Naive thymus-derived CD4-positive, alpha-beta T cell (primary cell): Measurements from ENCODE around the gene SCN3B. TPM values are rescaled to one million over a fixed set of nuclear protein-coding genes. Genes with fewer than 3 reads are reported as not detected.
A peak's percentile ranks its signal among the peaks of the same experiment; 100 is the strongest.

ENCODE experiments used
- ATAC-seq: fragments of 150-1000 bp; cut with Tn5 transposase; 2 replicates; pipeline ENCODE4 v1.10.0; 2021; ENCODE audit warnings: mild to moderate bottlenecking, moderate library complexity
- CTCF ChIA-PET: fragments of 350-600 bp; sonication (Branson Sonifier 250); formaldehyde crosslinking; loops from one replicate; lab custom pipeline; 2021; ENCODE audit warnings: antibody characterized with exemption; lab: Charles Lee
- POLR2A ChIA-PET: fragments of 350-600 bp; sonication (Branson Sonifier 250); formaldehyde crosslinking; loops from one replicate; lab custom pipeline; 2021; ENCODE audit warnings: antibody characterized with exemption, inconsistent platforms; lab: Charles Lee
- DNase-seq, 9 donors: peaks; one replicate each; pipeline versions ENCODE4 v3.0.0 to v3.0.0-alpha.2; 2020 to 2022; ENCODE audit warnings: mixed read lengths in 1 of 9
- H3K27ac ChIP-seq: one replicate; pipeline ENCODE4 v1.7.0; 2013; ENCODE audit warnings: mild to moderate bottlenecking, low read depth, low read length, moderate library complexity
- H3K27me3 ChIP-seq, 2 donors: one replicate each; pipeline ENCODE4 v1.7.0; 2013; ENCODE audit warnings: low read length in 2 of 2, mild to moderate bottlenecking in 2 of 2, moderate library complexity in 2 of 2; ENCODE audit not compliant: control insufficient read depth in 2 of 2, insufficient read depth in 2 of 2
- H3K36me3 ChIP-seq, 3 experiments: 1 replicate in 2 of 3; 2 replicates in 1 of 3; pipeline ENCODE4 v1.7.0; 2013; ENCODE audit warnings: low read length in 3 of 3, mild to moderate bottlenecking in 3 of 3, moderate library complexity in 1 of 3; ENCODE audit not compliant: insufficient read depth in 3 of 3, control insufficient read depth in 2 of 3
- H3K4me1 ChIP-seq, 2 donors: one replicate each; pipeline ENCODE4 v1.7.0; 2013; ENCODE audit warnings: low read length in 2 of 2, mild to moderate bottlenecking in 2 of 2, moderate library complexity in 1 of 2; ENCODE audit not compliant: control insufficient read depth in 2 of 2, insufficient read depth in 2 of 2
- H3K4me3 ChIP-seq: 2 replicates; pipeline ENCODE4 v1.7.0; 2013; ENCODE audit warnings: mild to moderate bottlenecking, low read length
- H3K9me3 ChIP-seq, 3 experiments: 1 replicate in 2 of 3; 2 replicates in 1 of 3; pipeline ENCODE4 v1.7.0; 2013; ENCODE audit warnings: low read length in 3 of 3; ENCODE audit not compliant: control insufficient read depth in 2 of 3
- H3K27ac Mint-ChIP-seq, 9 donors: one replicate each; pipeline ENCODE4 v1.8.0; 2020 to 2022; ENCODE audit warnings: mixed read lengths in 9 of 9, mild to moderate bottlenecking in 8 of 9, moderate library complexity in 5 of 9, inconsistent platforms in 2 of 9
- H3K27me3 Mint-ChIP-seq, 5 donors: one replicate each; pipeline ENCODE4 v1.8.0; 2021 to 2022; ENCODE audit warnings: mixed read lengths in 5 of 5, mild to moderate bottlenecking in 1 of 5
- H3K36me3 Mint-ChIP-seq, 5 donors: one replicate each; pipeline ENCODE4 v1.8.0; 2020 to 2022; ENCODE audit warnings: mixed read lengths in 5 of 5, mild to moderate bottlenecking in 3 of 5, inconsistent platforms in 1 of 5
- H3K4me1 Mint-ChIP-seq, 7 donors: one replicate each; pipeline ENCODE4 v1.8.0; 2020 to 2022; ENCODE audit warnings: mixed read lengths in 7 of 7, mild to moderate bottlenecking in 3 of 7, inconsistent platforms in 1 of 7
- H3K4me3 Mint-ChIP-seq, 10 donors: one replicate each; pipeline ENCODE4 v1.8.0; 2020 to 2022; ENCODE audit warnings: mild to moderate bottlenecking in 10 of 10, mixed read lengths in 10 of 10, moderate library complexity in 6 of 10, inconsistent platforms in 2 of 10
- H3K9me3 Mint-ChIP-seq, 11 donors: one replicate each; pipeline ENCODE4 v1.8.0; 2020 to 2022; ENCODE audit warnings: mixed read lengths in 11 of 11, mild to moderate bottlenecking in 4 of 11, inconsistent platforms in 1 of 11, moderate library complexity in 1 of 11
- intact Hi-C, 2 donors: fragments of 100-400 bp; cut with micrococcal nuclease; formaldehyde crosslinking; loops; one replicate each; pipeline ENCODE4 v1.15.1; 2023
- polyA plus RNA-seq, 2 donors: library from polyadenylated mRNA; unstranded; fragments of 300-500 nt; fragmentation: Illumina TruSeq; gene quantifications; one replicate each; pipeline ENCODE4 v1.2.3, GENCODE V29; 2021
- total RNA-seq, 6 experiments: library from RNA in 5 of 6; stranded (reverse) in 5 of 6; gene quantifications; 1 replicate in 5 of 6; 2 replicates in 1 of 6; pipeline ENCODE4 v1.2.3 and lab custom pipeline; 2021 to 2026

The SCN3B gene
- total and polyA plus RNA-seq, 7 experiments from 2014 or later, result not detected

DNA sequence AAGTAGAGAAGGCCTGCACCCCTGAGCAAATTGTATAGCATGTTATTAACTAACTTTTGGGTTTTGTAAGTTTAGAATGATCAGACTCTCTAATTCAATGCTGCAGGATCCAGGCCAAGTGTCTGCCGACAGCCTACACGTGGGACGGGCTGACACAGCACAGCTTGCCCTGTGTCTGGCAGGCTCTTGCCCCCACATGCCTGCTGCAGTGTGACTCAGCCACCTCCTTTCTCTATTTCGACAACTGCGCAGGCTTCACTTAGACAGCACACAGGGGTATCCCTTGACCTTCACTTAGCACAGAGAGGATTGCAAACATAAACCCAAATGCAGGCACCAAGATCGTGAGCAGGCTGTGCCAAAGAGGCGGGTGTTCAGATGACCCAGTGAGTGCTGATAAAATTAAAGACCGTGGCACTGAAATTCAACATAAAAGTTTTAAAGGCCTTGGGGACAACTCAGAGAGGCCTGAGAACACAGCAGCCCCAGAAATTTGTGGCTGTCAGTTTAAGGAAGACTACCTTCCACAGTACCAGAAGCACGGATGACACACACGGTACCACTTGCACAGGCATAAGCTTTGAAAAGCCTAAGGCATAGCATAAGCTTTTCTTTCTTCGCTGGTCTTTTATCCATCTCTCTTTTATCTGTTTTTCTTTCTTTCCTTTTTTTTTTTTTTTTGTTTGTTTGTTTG, 37.8 kb downstream of the SCN3B start:
- no peaks in the 10 kb centered on the region for H3K27me3 Mint-ChIP-seq
- H3K27ac Mint-ChIP-seq, result no peak overlapping the region
- DNase-seq (no peak), ATAC-seq (no peak)
- intact Hi-C loops, result no loop called here
- H3K4me3 Mint-ChIP-seq, result no peak overlapping the region
- no peaks in the 10 kb centered on the region for H3K4me1 ChIP-seq
- no peaks in the 10 kb centered on the region for H3K27me3 ChIP-seq
- ChIA-PET CTCF (no interaction called here), POLR2A (no interaction called here)
- H3K27ac ChIP-seq, result no peak overlapping the region
- H3K9me3 Mint-ChIP-seq, result peaks cover 0 to 1% (median 0%) of the 10 kb centered on the region in 11 donors
- no peaks in the 10 kb centered on the region for H3K9me3 ChIP-seq
- no peaks in the 10 kb centered on the region for H3K4me1 Mint-ChIP-seq
- H3K36me3 ChIP-seq, result peaks cover 0 to 5% (median 4%) of the 10 kb centered on the region in 3 experiments
- H3K36me3 Mint-ChIP-seq, result peaks cover 0 to 53% (median 46%) of the 10 kb centered on the region in 5 donors
- H3K4me3 ChIP-seq, result no peak overlapping the region

DNA sequence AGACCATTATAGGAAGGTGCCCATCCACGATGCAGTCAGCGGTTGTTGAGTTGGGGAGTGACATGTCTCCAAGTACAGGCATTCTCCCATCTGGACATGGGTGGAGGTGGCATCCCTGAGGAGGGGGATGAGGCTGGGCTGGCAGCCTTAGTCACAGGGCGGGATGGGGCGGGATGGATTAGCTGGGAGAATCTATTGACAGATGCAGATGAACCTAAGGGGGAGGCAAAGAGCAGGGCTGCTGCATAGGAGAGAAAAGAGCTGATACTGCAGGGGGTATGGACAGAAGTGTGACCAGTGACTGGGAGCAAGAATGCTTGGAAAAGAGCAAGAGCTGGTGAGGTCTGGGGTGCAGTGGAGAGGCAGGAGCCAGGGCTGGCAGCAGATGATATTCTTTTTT, 42.7 kb downstream of the SCN3B start:
- no peaks in the 10 kb centered on the region for H3K27me3 Mint-ChIP-seq
- ATAC-seq (no peak), DNase-seq (no peak)
- Histone ChIP-seq H3K27ac (no peak overlapping the region), H3K4me3 (no peak overlapping the region), H3K36me3 (peaks cover 0 to 12% (median 4%) of the 10 kb centered on the region in 3 experiments), H3K27me3 (no peaks in the 10 kb centered on the region), H3K9me3 (no peaks in the 10 kb centered on the region), H3K4me1 (no peaks in the 10 kb centered on the region)
- no peak overlapping the region for H3K4me3 Mint-ChIP-seq
- H3K27ac Mint-ChIP-seq, result peak overlapping the region in 1 of 9 donors; percentile 19
- CTCF ChIA-PET, result no interaction called here
- intact Hi-C loops, result no loop called here
- POLR2A ChIA-PET, result no interaction called here
- peaks cover 0 to 1% (median 0%) of the 10 kb centered on the region in 11 donors for H3K9me3 Mint-ChIP-seq
- no peaks in the 10 kb centered on the region for H3K4me1 Mint-ChIP-seq
- peaks cover 6 to 54% (median 32%) of the 10 kb centered on the region in 5 donors for H3K36me3 Mint-ChIP-seq

DNA sequence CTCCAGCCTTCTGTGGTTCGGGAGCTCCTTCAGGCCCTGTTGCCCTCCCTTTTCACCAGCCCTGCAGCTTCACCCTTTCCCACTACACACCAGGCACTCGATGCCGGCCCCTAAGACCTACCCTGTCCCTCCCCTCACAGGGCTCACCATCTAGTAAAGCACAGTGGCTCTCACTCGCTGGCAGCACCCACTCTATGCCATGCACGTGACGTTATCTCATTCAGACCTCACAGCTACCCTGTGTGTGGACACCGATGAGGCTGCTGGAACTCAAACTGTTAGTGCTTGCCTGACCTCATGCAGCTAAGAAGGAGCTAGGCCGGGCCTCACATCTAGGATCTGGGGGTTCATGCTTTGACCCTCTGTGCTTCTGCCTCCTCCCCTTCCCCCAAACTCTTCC, 45.5 kb downstream of the SCN3B start:
- DNase-seq, result no peak
- Histone ChIP-seq H3K4me1 (no peaks in the 10 kb centered on the region), H3K27me3 (no peaks in the 10 kb centered on the region), H3K27ac (no peak overlapping the region), H3K4me3 (no peak overlapping the region), H3K9me3 (no peaks in the 10 kb centered on the region), H3K36me3 (peaks cover 0 to 12% (median 3%) of the 10 kb centered on the region in 3 experiments)
- ATAC-seq, result no peak
- H3K27me3 Mint-ChIP-seq, result no peaks in the 10 kb centered on the region
- intact Hi-C loops, result no loop called here
- peaks cover 0 to 1% (median 0%) of the 10 kb centered on the region in 11 donors for H3K9me3 Mint-ChIP-seq
- ChIA-PET CTCF (no interaction called here), POLR2A (no interaction called here)
- peaks cover 8 to 60% (median 22%) of the 10 kb centered on the region in 5 donors for H3K36me3 Mint-ChIP-seq
- no peak overlapping the region for H3K27ac Mint-ChIP-seq
- no peak overlapping the region for H3K4me3 Mint-ChIP-seq
- H3K4me1 Mint-ChIP-seq, result no peaks in the 10 kb centered on the region

DNA sequence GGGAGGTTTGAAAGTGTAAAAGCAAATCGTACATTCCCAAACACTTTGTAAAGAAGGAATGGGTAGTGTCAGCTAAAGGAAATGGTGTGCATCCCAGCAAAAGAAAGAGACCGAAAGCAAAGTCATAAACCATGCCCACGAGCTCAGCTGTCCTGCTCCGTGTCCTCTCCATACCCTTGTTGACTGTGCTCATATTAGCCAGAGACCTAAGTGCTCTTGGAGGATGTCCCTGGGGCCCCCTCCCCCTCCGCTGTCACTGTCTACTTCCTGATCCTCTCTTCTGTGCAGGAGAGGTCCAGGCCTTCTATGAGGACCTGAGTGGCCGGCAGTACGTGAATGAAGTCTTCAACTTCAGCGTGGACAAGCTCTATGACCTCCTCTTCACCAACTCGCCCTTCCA, 46.1 kb downstream of the SCN3B start:
- no peak for ATAC-seq
- no peak overlapping the region for H3K4me3 Mint-ChIP-seq
- H3K27me3 ChIP-seq, result no peaks in the 10 kb centered on the region
- no peak overlapping the region for H3K27ac Mint-ChIP-seq
- no peaks in the 10 kb centered on the region for H3K4me1 ChIP-seq
- CTCF ChIA-PET, result interaction anchor here (0.6 kb wide), 1 partner anchor 12 kb away, joined by 5 read pairs; no protein-coding TSS in a partner anchor
- intact Hi-C loops, result no loop called here
- POLR2A ChIA-PET, result no interaction called here
- H3K27ac ChIP-seq, result no peak overlapping the region
- DNase-seq, result no peak
- no peak overlapping the region for H3K4me3 ChIP-seq
- H3K4me1 Mint-ChIP-seq, result no peaks in the 10 kb centered on the region
- H3K36me3 Mint-ChIP-seq, result peaks cover 8 to 61% (median 24%) of the 10 kb centered on the region in 5 donors
- no peaks in the 10 kb centered on the region for H3K27me3 Mint-ChIP-seq
- no peaks in the 10 kb centered on the region for H3K9me3 ChIP-seq
- peaks cover 0 to 1% (median 0%) of the 10 kb centered on the region in 11 donors for H3K9me3 Mint-ChIP-seq
- H3K36me3 ChIP-seq, result peaks cover 0 to 11% (median 0%) of the 10 kb centered on the region in 3 experiments

DNA sequence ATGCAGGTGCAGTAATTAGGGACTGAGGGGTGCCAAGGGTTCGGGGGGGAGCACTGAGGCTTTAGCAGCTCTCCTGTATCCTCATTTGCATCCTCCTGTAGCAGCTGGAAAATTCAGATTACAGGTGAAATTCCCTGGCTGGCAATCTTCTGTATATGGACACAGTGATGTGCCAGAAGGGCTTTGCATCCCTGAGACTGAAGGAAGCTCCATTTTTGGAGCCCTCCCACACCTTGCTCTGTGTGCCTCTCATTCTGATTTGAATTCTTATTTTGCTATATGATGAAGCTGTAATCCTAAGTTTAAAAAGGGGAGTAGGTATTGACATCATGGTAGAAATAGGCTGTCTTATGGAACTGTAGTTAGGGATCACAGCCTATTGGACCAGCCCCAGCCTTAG, 46.6 kb downstream of the SCN3B start:
- CTCF ChIA-PET, result interaction anchor here (0.6 kb wide), 1 partner anchor 11 kb away, joined by 5 read pairs; no protein-coding TSS in a partner anchor
- H3K27me3 ChIP-seq, result no peaks in the 10 kb centered on the region
- H3K27ac ChIP-seq, result no peak overlapping the region
- no peak for DNase-seq
- no peaks in the 10 kb centered on the region for H3K27me3 Mint-ChIP-seq
- intact Hi-C loops, result no loop called here
- H3K4me3 Mint-ChIP-seq, result no peak overlapping the region
- POLR2A ChIA-PET, result no interaction called here
- H3K36me3 Mint-ChIP-seq, result peaks cover 8 to 60% (median 25%) of the 10 kb centered on the region in 5 donors
- no peak for ATAC-seq
- no peaks in the 10 kb centered on the region for H3K4me1 Mint-ChIP-seq
- H3K9me3 ChIP-seq, result no peaks in the 10 kb centered on the region
- H3K27ac Mint-ChIP-seq, result no peak overlapping the region
- H3K4me1 ChIP-seq, result no peaks in the 10 kb centered on the region
- peaks cover 0 to 7% (median 0%) of the 10 kb centered on the region in 3 experiments for H3K36me3 ChIP-seq
- H3K9me3 Mint-ChIP-seq, result peaks cover 0 to 1% (median 0%) of the 10 kb centered on the region in 11 donors
- H3K4me3 ChIP-seq, result no peak overlapping the region

DNA sequence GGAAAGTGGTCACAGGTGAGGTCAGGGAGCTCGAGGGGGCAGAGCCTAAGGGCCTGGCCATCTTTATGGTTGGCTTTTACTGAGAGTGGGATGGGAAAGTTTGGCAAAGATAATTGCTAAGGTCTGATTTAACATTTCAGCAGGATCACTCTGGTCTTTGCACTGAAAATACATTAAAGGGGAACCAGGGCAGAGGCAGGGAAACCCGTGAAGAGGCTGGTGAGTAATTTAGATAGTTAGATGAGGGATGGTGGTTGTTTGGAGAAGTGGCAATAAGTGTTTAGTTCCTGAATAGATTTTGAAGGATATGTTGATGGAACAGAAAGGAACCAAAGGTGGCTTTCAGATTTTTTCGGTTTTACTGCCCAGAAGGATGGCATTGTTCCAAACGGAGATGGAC, 50.8 kb downstream of the SCN3B start:
- POLR2A ChIA-PET, result no interaction called here
- no peaks in the 10 kb centered on the region for H3K9me3 Mint-ChIP-seq
- H3K4me1 ChIP-seq, result no peaks in the 10 kb centered on the region
- CTCF ChIA-PET, result no interaction called here
- H3K27ac ChIP-seq, result no peak overlapping the region
- no peaks in the 10 kb centered on the region for H3K27me3 Mint-ChIP-seq
- no peak overlapping the region for H3K27ac Mint-ChIP-seq
- ATAC-seq (no peak), DNase-seq (no peak)
- no peaks in the 10 kb centered on the region for H3K27me3 ChIP-seq
- peaks cover 0 to 1% (median 0%) of the 10 kb centered on the region in 7 donors for H3K4me1 Mint-ChIP-seq
- H3K4me3 Mint-ChIP-seq, result no peak overlapping the region
- H3K9me3 ChIP-seq, result no peaks in the 10 kb centered on the region
- peaks cover 9 to 59% (median 20%) of the 10 kb centered on the region in 5 donors for H3K36me3 Mint-ChIP-seq
- no peaks in the 10 kb centered on the region for H3K36me3 ChIP-seq
- no peak overlapping the region for H3K4me3 ChIP-seq
- intact Hi-C loops, result no loop called here

DNA sequence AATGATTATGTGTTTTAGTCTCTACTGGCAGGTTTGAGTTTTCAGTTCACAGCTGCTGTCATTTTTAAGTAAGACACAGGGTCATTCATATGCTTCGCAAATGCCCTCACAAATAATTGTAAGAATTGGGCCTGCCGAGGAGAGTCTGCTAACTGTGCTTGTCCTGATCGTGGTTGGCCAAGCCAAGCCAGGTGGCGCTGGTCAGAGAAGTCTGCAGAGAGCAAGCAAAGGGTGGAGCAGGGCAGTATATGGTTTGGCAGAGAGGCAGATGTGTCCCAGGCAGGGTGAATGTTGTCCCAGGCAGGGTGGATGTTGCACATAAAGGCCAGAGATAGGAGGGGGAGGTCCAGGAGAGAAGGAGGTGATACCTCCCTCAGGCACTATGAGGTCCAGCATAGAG, 52.7 kb downstream of the SCN3B start:
- Mint-ChIP-seq H3K4me1 (peaks cover 0 to 1% (median 0%) of the 10 kb centered on the region in 7 donors), H3K27me3 (no peaks in the 10 kb centered on the region), H3K4me3 (no peak overlapping the region), H3K36me3 (peaks cover 10 to 50% (median 17%) of the 10 kb centered on the region in 5 donors), H3K27ac (no peak overlapping the region), H3K9me3 (no peaks in the 10 kb centered on the region)
- intact Hi-C loops, result no loop called here
- Histone ChIP-seq H3K36me3 (no peaks in the 10 kb centered on the region), H3K27ac (no peak overlapping the region), H3K9me3 (no peaks in the 10 kb centered on the region), H3K4me3 (no peak overlapping the region), H3K27me3 (no peaks in the 10 kb centered on the region), H3K4me1 (no peaks in the 10 kb centered on the region)
- CTCF ChIA-PET, result no interaction called here
- ATAC-seq, result no peak
- POLR2A ChIA-PET, result no interaction called here
- DNase-seq, result no peak
